Measurements from ENCODE around the gene DOCK10. TPM values are rescaled to one million over a fixed set of nuclear protein-coding genes. Genes with fewer than 3 reads are reported as not detected.

The DOCK10 gene
- polyA plus RNA-seq, 1 donor = 9.3 TPM

GRCh38 chr2:224969095-224969494 is 73.2 kb downstream of the DOCK10 start:
- Histone ChIP-seq H3K27ac (ENCODE audit: low read length) (no peak overlapping the region), H3K9me3 (ENCODE audit: control insufficient read depth, low read depth, low read length) (no peaks in the 10 kb centered on the region), H3K27me3 (ENCODE audit: control insufficient read depth, insufficient read depth, low read length) (no peaks in the 10 kb centered on the region), H3K4me1 (ENCODE audit: control insufficient read depth, insufficient read depth, low read length) (no peaks in the 10 kb centered on the region), H3K4me3 (ENCODE audit: low read length) (no peak overlapping the region), H3K36me3 (ENCODE audit: control insufficient read depth, insufficient read depth, low read length) (no peaks in the 10 kb centered on the region)
- WGBS (ENCODE audit: insufficient coverage, low lambda C conversion rate) = 75% methylated on average over 4 of the region's 5 CpGs
- DNase-seq = no peak

GRCh38 chr2:224968051-224968450 is 74.2 kb downstream of the DOCK10 start:
- no peak for DNase-seq
- H3K4me3 ChIP-seq (ENCODE audit: low read length) = no peak overlapping the region
- no peaks in the 10 kb centered on the region for H3K27me3 ChIP-seq (ENCODE audit: control insufficient read depth, insufficient read depth, low read length)
- 92% methylated on average over 1 of the region's 4 CpGs for WGBS (ENCODE audit: insufficient coverage, low lambda C conversion rate)
- no peak overlapping the region for H3K27ac ChIP-seq (ENCODE audit: low read length)
- no peaks in the 10 kb centered on the region for H3K9me3 ChIP-seq (ENCODE audit: control insufficient read depth, low read depth, low read length)
- no peaks in the 10 kb centered on the region for H3K4me1 ChIP-seq (ENCODE audit: control insufficient read depth, insufficient read depth, low read length)
- no peaks in the 10 kb centered on the region for H3K36me3 ChIP-seq (ENCODE audit: control insufficient read depth, insufficient read depth, low read length)

GRCh38 chr2:224966613-224967012 is 75.7 kb downstream of the DOCK10 start:
- H3K4me1 ChIP-seq (ENCODE audit: control insufficient read depth, insufficient read depth, low read length) = no peaks in the 10 kb centered on the region
- DNase-seq = peak in 1 of 2 donors; percentile 61
- no peaks in the 10 kb centered on the region for H3K27me3 ChIP-seq (ENCODE audit: control insufficient read depth, insufficient read depth, low read length)
- no peak overlapping the region for H3K27ac ChIP-seq (ENCODE audit: low read length)
- H3K4me3 ChIP-seq (ENCODE audit: low read length) = no peak overlapping the region
- no peaks in the 10 kb centered on the region for H3K9me3 ChIP-seq (ENCODE audit: control insufficient read depth, low read depth, low read length)
- no peaks in the 10 kb centered on the region for H3K36me3 ChIP-seq (ENCODE audit: control insufficient read depth, insufficient read depth, low read length)
- WGBS (ENCODE audit: insufficient coverage, low lambda C conversion rate) = 40% methylated on average over 1 of the region's 2 CpGs

- DNase-seq = no peak
- no peak overlapping the region for H3K4me3 ChIP-seq (ENCODE audit: low read length)
- WGBS (ENCODE audit: insufficient coverage, low lambda C conversion rate) = 100% methylated on average over 3 of the region's 3 CpGs
- H3K27me3 ChIP-seq (ENCODE audit: control insufficient read depth, insufficient read depth, low read length) = no peaks in the 10 kb centered on the region
- H3K27ac ChIP-seq (ENCODE audit: low read length) = no peak overlapping the region
- H3K4me1 ChIP-seq (ENCODE audit: control insufficient read depth, insufficient read depth, low read length) = no peaks in the 10 kb centered on the region
- H3K9me3 ChIP-seq (ENCODE audit: control insufficient read depth, low read depth, low read length) = no peaks in the 10 kb centered on the region
- no peaks in the 10 kb centered on the region for H3K36me3 ChIP-seq (ENCODE audit: control insufficient read depth, insufficient read depth, low read length)
These were observed 82.7 kb downstream of the DOCK10 start for GRCh38 chr2:224959556-224959955.

GRCh38 chr2:224958873-224959272 is 83.4 kb downstream of the DOCK10 start:
- H3K4me1 ChIP-seq (ENCODE audit: control insufficient read depth, insufficient read depth, low read length) = no peaks in the 10 kb centered on the region
- 100% methylated on average over 1 of the region's 3 CpGs for WGBS (ENCODE audit: insufficient coverage, low lambda C conversion rate)
- DNase-seq = no peak
- no peaks in the 10 kb centered on the region for H3K9me3 ChIP-seq (ENCODE audit: control insufficient read depth, low read depth, low read length)
- no peaks in the 10 kb centered on the region for H3K27me3 ChIP-seq (ENCODE audit: control insufficient read depth, insufficient read depth, low read length)
- H3K36me3 ChIP-seq (ENCODE audit: control insufficient read depth, insufficient read depth, low read length) = no peaks in the 10 kb centered on the region
- no peak overlapping the region for H3K4me3 ChIP-seq (ENCODE audit: low read length)
- H3K27ac ChIP-seq (ENCODE audit: low read length) = no peak overlapping the region

- H3K27ac ChIP-seq (ENCODE audit: low read length) = no peak overlapping the region
- no peak overlapping the region for H3K4me3 ChIP-seq (ENCODE audit: low read length)
- H3K4me1 ChIP-seq (ENCODE audit: control insufficient read depth, insufficient read depth, low read length) = no peaks in the 10 kb centered on the region
- no peaks in the 10 kb centered on the region for H3K27me3 ChIP-seq (ENCODE audit: control insufficient read depth, insufficient read depth, low read length)
- WGBS (ENCODE audit: insufficient coverage, low lambda C conversion rate) = 89% methylated on average over 3 of the region's 3 CpGs
- DNase-seq = no peak
- no peaks in the 10 kb centered on the region for H3K36me3 ChIP-seq (ENCODE audit: control insufficient read depth, insufficient read depth, low read length)
- H3K9me3 ChIP-seq (ENCODE audit: control insufficient read depth, low read depth, low read length) = no peaks in the 10 kb centered on the region
These were observed 83.8 kb downstream of the DOCK10 start for GRCh38 chr2:224958462-224958857.

- Histone ChIP-seq H3K4me1 (ENCODE audit: control insufficient read depth, insufficient read depth, low read length) (no peaks in the 10 kb centered on the region), H3K27me3 (ENCODE audit: control insufficient read depth, insufficient read depth, low read length) (no peaks in the 10 kb centered on the region), H3K9me3 (ENCODE audit: control insufficient read depth, low read depth, low read length) (no peaks in the 10 kb centered on the region), H3K36me3 (ENCODE audit: control insufficient read depth, insufficient read depth, low read length) (no peaks in the 10 kb centered on the region), H3K27ac (ENCODE audit: low read length) (no peak overlapping the region), H3K4me3 (ENCODE audit: low read length) (no peak overlapping the region)
- DNase-seq = no peak
- 80% methylated on average over 1 of the region's 8 CpGs for WGBS (ENCODE audit: insufficient coverage, low lambda C conversion rate)
These were observed 84.5 kb downstream of the DOCK10 start for GRCh38 chr2:224957540-224958461.

- 100% methylated on average over 1 of the region's 3 CpGs for WGBS (ENCODE audit: insufficient coverage, low lambda C conversion rate)
- Histone ChIP-seq H3K4me1 (ENCODE audit: control insufficient read depth, insufficient read depth, low read length) (no peaks in the 10 kb centered on the region), H3K27me3 (ENCODE audit: control insufficient read depth, insufficient read depth, low read length) (no peaks in the 10 kb centered on the region), H3K4me3 (ENCODE audit: low read length) (no peak overlapping the region), H3K36me3 (ENCODE audit: control insufficient read depth, insufficient read depth, low read length) (no peaks in the 10 kb centered on the region), H3K9me3 (ENCODE audit: control insufficient read depth, low read depth, low read length) (no peaks in the 10 kb centered on the region), H3K27ac (ENCODE audit: low read length) (no peak overlapping the region)
- no peak for DNase-seq
These were observed 85.6 kb downstream of the DOCK10 start for GRCh38 chr2:224956706-224957105.

GRCh38 chr2:224954980-224955379 is 87.3 kb downstream of the DOCK10 start:
- H3K27me3 ChIP-seq (ENCODE audit: control insufficient read depth, insufficient read depth, low read length) = no peaks in the 10 kb centered on the region
- H3K4me1 ChIP-seq (ENCODE audit: control insufficient read depth, insufficient read depth, low read length) = no peaks in the 10 kb centered on the region
- H3K9me3 ChIP-seq (ENCODE audit: control insufficient read depth, low read depth, low read length) = no peaks in the 10 kb centered on the region
- no peak overlapping the region for H3K27ac ChIP-seq (ENCODE audit: low read length)
- H3K4me3 ChIP-seq (ENCODE audit: low read length) = no peak overlapping the region
- H3K36me3 ChIP-seq (ENCODE audit: control insufficient read depth, insufficient read depth, low read length) = no peaks in the 10 kb centered on the region
- DNase-seq = no peak

- WGBS (ENCODE audit: insufficient coverage, low lambda C conversion rate) = 97% methylated on average over 4 of the region's 6 CpGs
- Histone ChIP-seq H3K27me3 (ENCODE audit: control insufficient read depth, insufficient read depth, low read length) (no peaks in the 10 kb centered on the region), H3K4me3 (ENCODE audit: low read length) (no peak overlapping the region), H3K4me1 (ENCODE audit: control insufficient read depth, insufficient read depth, low read length) (no peaks in the 10 kb centered on the region), H3K36me3 (ENCODE audit: control insufficient read depth, insufficient read depth, low read length) (no peaks in the 10 kb centered on the region), H3K27ac (ENCODE audit: low read length) (no peak overlapping the region), H3K9me3 (ENCODE audit: control insufficient read depth, low read depth, low read length) (no peaks in the 10 kb centered on the region)
- peak in 1 of 2 donors; percentile 19 for DNase-seq
These were observed 89.2 kb downstream of the DOCK10 start for GRCh38 chr2:224952936-224953657.

Data from large intestine (tissue), 3 donors.